PFSK-1 (cell line): ENCODE results near the gene SLIT2.

ENCODE experiments used
- POLR2AphosphoS5 ChIP-seq: IDR thresholded peaks from 2 replicates; pipeline ENCODE4 v1.6.1; 2012; ENCODE audit warnings: low read depth, mild to moderate bottlenecking, control low read depth, low read length, moderate library complexity
- TAF1 ChIP-seq: IDR thresholded peaks from 2 replicates; pipeline ENCODE4 v1.6.1; 2012; ENCODE audit warnings: low read length, control low read depth, borderline replicate concordance; ENCODE audit not compliant: insufficient read depth

DNA sequence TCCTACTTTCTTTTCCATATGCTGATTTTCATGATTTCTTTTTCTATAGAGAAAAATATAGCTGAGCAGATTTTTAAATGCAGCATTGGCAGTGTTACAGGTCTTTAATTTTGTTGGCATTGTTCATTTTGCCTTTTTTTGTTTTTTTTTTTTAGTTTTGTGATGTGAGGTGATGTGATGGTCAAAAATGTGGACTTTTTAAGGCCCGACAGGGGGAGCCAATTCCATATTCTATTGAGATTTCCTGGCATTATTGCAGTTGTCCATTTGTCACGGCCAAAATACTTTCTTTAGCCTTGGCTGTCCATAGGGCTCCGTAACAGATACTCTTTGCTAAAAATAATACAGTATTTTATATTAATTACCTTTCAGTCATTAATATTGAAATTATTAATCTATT lies 47.8 kb downstream of the SLIT2 start:
- TF ChIP-seq POLR2AphosphoS5 (no peak), TAF1 (no peak)
